ENCODE measurements around the gene PUS7L.

Gene PUS7L
- 25.5 to 95.9 (median 68.1) reads per million in 9 experiments for total RNA-seq

GRCh38 chr12:43758728-43759563 is at the start of gene PUS7L, which contains the start of gene IRAK4:
Gene PUS7L, minus strand, starts transcription at chr12:43758790. Its CDS starts 3,545 bp downstream, at chr12:43755245.
Gene IRAK4, plus strand, starts transcription at chr12:43758951. Its CDS starts 9,161 bp downstream, at chr12:43768112.
- Mint-ChIP-seq H3K27ac (peak within 1 kb of the TSS; percentile 99), H3K36me3 (ENCODE audit: insufficient read depth) (peaks cover 33% of the 10 kb centered on the region)
- peak; percentile 89 for ATAC-seq (replicated peaks)

GRCh38 chr12:43807386-43807785 is 48.8 kb upstream of the PUS7L start:
- peak overlapping the region; percentile 90 to 99 for H3K4me3 Mint-ChIP-seq
- H3K27me3 Mint-ChIP-seq = no peaks in the 10 kb centered on the region
- H3K9me3 Mint-ChIP-seq = no peaks in the 10 kb centered on the region
- H3K27ac Mint-ChIP-seq = peak overlapping the region; percentile 98 to 100
- ATAC-seq (replicated peaks) (no peak), DNase-seq (no peak)
- H3K36me3 Mint-ChIP-seq (ENCODE audit: insufficient read depth) = peaks cover 40% of the 10 kb centered on the region
- H3K4me1 Mint-ChIP-seq (ENCODE audit: low read depth in 2 of 2) = peaks cover 14 to 29% of the 10 kb centered on the region in 2 donors

More at GRCh38 chr12:43758728-43759563, at the start of gene PUS7L, which contains the start of gene IRAK4:
- DNase-seq = peak; percentile 90 to 93 (median 90)
- Mint-ChIP-seq H3K9me3 (no peaks in the 10 kb centered on the region), H3K4me3 (peak within 1 kb of the TSS; percentile 97 to 98), H3K27me3 (no peaks in the 10 kb centered on the region), H3K4me1 (ENCODE audit: low read depth in 2 of 2) (peaks cover 41 to 61% of the 10 kb centered on the region in 2 donors)

- Mint-ChIP-seq H3K36me3 (ENCODE audit: insufficient read depth) (peaks cover 47% of the 10 kb centered on the region), H3K9me3 (no peaks in the 10 kb centered on the region), H3K4me1 (ENCODE audit: low read depth in 2 of 2) (peaks cover 14 to 29% of the 10 kb centered on the region in 2 donors), H3K4me3 (peak overlapping the region; percentile 90 to 99), H3K27me3 (no peaks in the 10 kb centered on the region), H3K27ac (peak overlapping the region; percentile 98 to 100)
- ATAC-seq (replicated peaks) (no peak), DNase-seq (no peak)
Observed at GRCh38 chr12:43806737-43807072, 48.1 kb upstream of the PUS7L start.

GRCh38 chr12:43805860-43806736 is 47.5 kb upstream of the PUS7L start, which contains the start of gene TWF1:
Gene TWF1, minus strand, starts transcription at chr12:43806317. Its CDS starts 72 bp downstream, at chr12:43806245.
- Mint-ChIP-seq H3K4me3 (peak within 1 kb of the TSS; percentile 90 to 99), H3K27me3 (no peaks in the 10 kb centered on the region), H3K4me1 (ENCODE audit: low read depth in 2 of 2) (peaks cover 14 to 29% of the 10 kb centered on the region in 2 donors), H3K9me3 (no peaks in the 10 kb centered on the region), H3K27ac (peak within 1 kb of the TSS; percentile 98 to 100), H3K36me3 (ENCODE audit: insufficient read depth) (peaks cover 53% of the 10 kb centered on the region)
- peak; percentile 92 for ATAC-seq (replicated peaks)
- peak; percentile 83 to 86 (median 86) for DNase-seq

- peak in 1 of 3 experiments; percentile 13 for DNase-seq
- no peaks in the 10 kb centered on the region for H3K27me3 Mint-ChIP-seq
- peak overlapping the region; percentile 98 to 100 for H3K27ac Mint-ChIP-seq
- peaks cover 14 to 29% of the 10 kb centered on the region in 2 donors for H3K4me1 Mint-ChIP-seq (ENCODE audit: low read depth in 2 of 2)
- peak; percentile 18 for ATAC-seq (replicated peaks)
- H3K36me3 Mint-ChIP-seq (ENCODE audit: insufficient read depth) = peaks cover 61% of the 10 kb centered on the region
- no peaks in the 10 kb centered on the region for H3K9me3 Mint-ChIP-seq
- peak overlapping the region; percentile 90 to 99 for H3K4me3 Mint-ChIP-seq
Observed at GRCh38 chr12:43805149-43805859, 46.7 kb upstream of the PUS7L start.

GRCh38 chr12:43797561-43798217 is 39.1 kb upstream of the PUS7L start:
- Mint-ChIP-seq H3K27ac (no peak overlapping the region), H3K36me3 (ENCODE audit: insufficient read depth) (peaks cover 85% of the 10 kb centered on the region), H3K27me3 (no peaks in the 10 kb centered on the region), H3K9me3 (no peaks in the 10 kb centered on the region), H3K4me3 (no peak overlapping the region), H3K4me1 (ENCODE audit: low read depth in 2 of 2) (no peaks in the 10 kb centered on the region)
- ATAC-seq (replicated peaks) = no peak
- no peak for DNase-seq

- Mint-ChIP-seq H3K27ac (no peak overlapping the region), H3K36me3 (ENCODE audit: insufficient read depth) (peaks cover 66% of the 10 kb centered on the region), H3K9me3 (no peaks in the 10 kb centered on the region), H3K27me3 (no peaks in the 10 kb centered on the region), H3K4me3 (no peak overlapping the region), H3K4me1 (ENCODE audit: low read depth in 2 of 2) (peaks cover 2 to 4% of the 10 kb centered on the region in 2 donors)
- no peak for ATAC-seq (replicated peaks)
- DNase-seq = no peak
Observed at GRCh38 chr12:43795716-43796280, 37.2 kb upstream of the PUS7L start.

GRCh38 chr12:43789941-43790340 is 31.4 kb upstream of the PUS7L start:
- Mint-ChIP-seq H3K4me3 (no peak overlapping the region), H3K9me3 (no peaks in the 10 kb centered on the region), H3K36me3 (ENCODE audit: insufficient read depth) (peaks cover 36% of the 10 kb centered on the region), H3K27me3 (no peaks in the 10 kb centered on the region), H3K4me1 (ENCODE audit: low read depth in 2 of 2) (peaks cover 2 to 4% of the 10 kb centered on the region in 2 donors), H3K27ac (peak overlapping the region in 1 of 2 donors; percentile 35)
- DNase-seq (no peak), ATAC-seq (replicated peaks) (no peak)

- Mint-ChIP-seq H3K4me1 (ENCODE audit: low read depth in 2 of 2) (peaks cover 2 to 4% of the 10 kb centered on the region in 2 donors), H3K9me3 (no peaks in the 10 kb centered on the region), H3K36me3 (ENCODE audit: insufficient read depth) (peaks cover 47% of the 10 kb centered on the region), H3K27ac (peak overlapping the region in 1 of 2 donors; percentile 41), H3K4me3 (no peak overlapping the region), H3K27me3 (no peaks in the 10 kb centered on the region)
- ATAC-seq (replicated peaks) (no peak), DNase-seq (no peak)
Observed at GRCh38 chr12:43786899-43787693, 28.5 kb upstream of the PUS7L start.

- peak in 1 of 3 experiments; percentile 10 for DNase-seq
- H3K4me3 Mint-ChIP-seq = no peak overlapping the region
- H3K27me3 Mint-ChIP-seq = no peaks in the 10 kb centered on the region
- H3K4me1 Mint-ChIP-seq (ENCODE audit: low read depth in 2 of 2) = peaks cover 0 to 3% of the 10 kb centered on the region in 2 donors
- H3K9me3 Mint-ChIP-seq = no peaks in the 10 kb centered on the region
- no peak overlapping the region for H3K27ac Mint-ChIP-seq
- ATAC-seq (replicated peaks) = peak; percentile 80
- peaks cover 34% of the 10 kb centered on the region for H3K36me3 Mint-ChIP-seq (ENCODE audit: insufficient read depth)
Observed at GRCh38 chr12:43776498-43776897, 17.9 kb upstream of the PUS7L start.

GRCh38 chr12:43766291-43766690 is 7.7 kb upstream of the PUS7L start:
- DNase-seq (no peak), ATAC-seq (replicated peaks) (no peak)
- no peaks in the 10 kb centered on the region for H3K27me3 Mint-ChIP-seq
- no peak overlapping the region for H3K27ac Mint-ChIP-seq
- H3K9me3 Mint-ChIP-seq = no peaks in the 10 kb centered on the region
- H3K36me3 Mint-ChIP-seq (ENCODE audit: insufficient read depth) = peaks cover 22% of the 10 kb centered on the region
- H3K4me3 Mint-ChIP-seq = no peak overlapping the region
- peaks cover 12 to 32% of the 10 kb centered on the region in 2 donors for H3K4me1 Mint-ChIP-seq (ENCODE audit: low read depth in 2 of 2)
